Ecto neural progenitor cell (in vitro differentiated cells): ENCODE measurements around the gene IL22RA2.
"Not testable (repeated sequence)": the region's sequence is repeated elsewhere in the genome, so short reads cannot be mapped to it uniquely, and the experiment has no call there.

Experiments
- DNase-seq: peaks from one replicate; pipeline ENCODE4 v3.0.0-alpha.2; 2018; ENCODE audit warnings: low spot score

Gene IL22RA2

DNA sequence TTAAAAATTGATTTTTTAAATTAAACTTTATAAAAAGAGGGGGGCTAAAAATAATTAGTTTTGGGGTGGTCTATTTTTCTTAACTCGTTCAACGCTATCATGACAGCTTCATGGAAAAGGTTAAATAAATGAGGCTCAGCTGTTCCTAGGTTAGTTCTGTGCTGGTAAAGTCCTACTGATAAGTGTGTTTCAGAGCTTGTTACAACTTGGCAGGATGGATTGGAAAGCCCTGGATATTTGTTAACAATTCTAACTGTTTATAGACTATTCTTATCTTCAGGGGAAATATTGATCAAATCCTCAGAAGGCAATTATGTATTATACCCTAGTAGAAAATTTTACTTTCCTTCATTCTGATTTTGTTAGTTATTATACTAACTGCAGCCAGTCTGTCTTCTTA is 50.4 kb downstream of the IL22RA2 start:
- DNase-seq, result no peak

- DNase-seq, result no peak
These were observed 50.8 kb downstream of the IL22RA2 start for GRCh38 chr6:137122612-137123011.

GRCh38 chr6:137121401-137121997 is 51.9 kb downstream of the IL22RA2 start:
- DNase-seq, result no peak

DNA sequence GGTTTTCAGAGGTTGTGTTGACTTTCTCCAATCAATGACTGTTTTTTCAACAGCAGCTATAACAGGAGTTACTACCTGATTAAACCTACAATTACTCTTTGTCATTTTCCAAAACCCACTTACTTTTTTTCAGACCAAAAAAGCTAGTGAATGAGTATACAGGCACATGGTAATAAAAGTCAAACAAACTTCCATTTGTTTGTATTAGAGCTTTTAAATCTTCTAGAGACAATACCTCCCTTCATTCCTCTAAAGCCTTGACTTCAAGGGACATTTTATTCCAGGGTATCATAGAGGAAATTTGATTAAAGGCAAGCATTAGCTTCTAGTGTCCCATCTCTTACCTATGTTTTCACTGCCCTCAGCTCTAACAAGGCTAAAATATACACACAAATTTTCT is 52.7 kb downstream of the IL22RA2 start:
- DNase-seq, result no peak

GRCh38 chr6:137119196-137120104 is 54.0 kb downstream of the IL22RA2 start:
- DNase-seq, result no peak

- no peak for DNase-seq
These were observed 55.9 kb downstream of the IL22RA2 start for GRCh38 chr6:137117581-137117980.

DNA sequence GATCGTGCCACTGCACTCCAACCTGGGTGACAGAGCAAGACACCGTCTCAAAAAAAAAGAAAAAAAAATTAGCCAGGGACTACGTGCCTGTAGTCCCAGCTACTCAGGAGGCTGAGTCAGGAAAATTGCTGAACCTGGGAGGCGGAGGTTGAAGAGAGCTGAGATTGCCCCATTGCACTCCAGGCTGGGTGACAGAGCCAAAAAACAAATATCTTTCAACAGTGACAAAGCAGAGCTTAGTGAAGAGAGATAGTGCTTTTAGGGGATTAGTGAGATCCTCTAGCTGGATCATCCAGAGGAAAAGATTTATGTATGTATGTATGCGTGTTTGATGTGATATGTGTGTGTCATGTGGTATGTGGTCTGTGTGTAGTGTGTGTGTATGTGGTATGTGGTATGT is 56.6 kb downstream of the IL22RA2 start:
- no peak for DNase-seq

DNA sequence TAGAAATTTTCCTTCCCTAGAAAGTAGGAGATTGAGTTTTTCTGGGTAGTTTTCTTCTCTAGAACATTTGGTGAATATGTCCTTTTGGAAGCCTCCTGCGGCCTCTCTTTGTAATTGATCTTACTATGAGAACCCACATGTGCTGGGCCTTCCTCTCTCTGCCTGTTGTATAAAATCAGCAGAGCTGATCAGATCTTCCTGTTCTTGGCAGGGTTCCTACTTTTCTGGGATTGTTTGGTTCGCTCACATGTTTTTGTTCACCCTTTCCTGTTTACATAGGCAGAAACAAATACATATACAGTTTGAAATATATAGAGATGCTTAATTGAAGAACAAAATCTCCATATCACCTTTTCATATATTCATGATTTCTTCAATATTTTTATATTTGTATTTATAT is 57.8 kb downstream of the IL22RA2 start:
- no peak for DNase-seq

DNA sequence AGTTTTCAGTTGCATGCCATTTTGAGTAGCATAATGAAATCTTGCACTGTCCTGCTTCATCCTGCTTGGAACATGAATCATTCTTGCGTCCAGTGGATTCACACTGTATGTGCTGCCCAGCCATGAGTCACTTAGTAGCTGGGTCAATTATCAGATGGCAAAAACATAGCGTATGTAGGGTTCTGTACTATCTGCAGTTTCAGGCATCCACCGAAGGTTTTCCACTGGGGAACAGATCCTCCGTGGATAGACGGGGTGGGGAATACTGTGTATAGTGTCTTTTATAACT is 61.4 kb downstream of the IL22RA2 start:
- DNase-seq, result no peak

GRCh38 chr6:137111296-137112066 is 62.0 kb downstream of the IL22RA2 start:
- no peak for DNase-seq

- DNase-seq, result no peak
These were observed 65.7 kb downstream of the IL22RA2 start for GRCh38 chr6:137107767-137108105.

DNA sequence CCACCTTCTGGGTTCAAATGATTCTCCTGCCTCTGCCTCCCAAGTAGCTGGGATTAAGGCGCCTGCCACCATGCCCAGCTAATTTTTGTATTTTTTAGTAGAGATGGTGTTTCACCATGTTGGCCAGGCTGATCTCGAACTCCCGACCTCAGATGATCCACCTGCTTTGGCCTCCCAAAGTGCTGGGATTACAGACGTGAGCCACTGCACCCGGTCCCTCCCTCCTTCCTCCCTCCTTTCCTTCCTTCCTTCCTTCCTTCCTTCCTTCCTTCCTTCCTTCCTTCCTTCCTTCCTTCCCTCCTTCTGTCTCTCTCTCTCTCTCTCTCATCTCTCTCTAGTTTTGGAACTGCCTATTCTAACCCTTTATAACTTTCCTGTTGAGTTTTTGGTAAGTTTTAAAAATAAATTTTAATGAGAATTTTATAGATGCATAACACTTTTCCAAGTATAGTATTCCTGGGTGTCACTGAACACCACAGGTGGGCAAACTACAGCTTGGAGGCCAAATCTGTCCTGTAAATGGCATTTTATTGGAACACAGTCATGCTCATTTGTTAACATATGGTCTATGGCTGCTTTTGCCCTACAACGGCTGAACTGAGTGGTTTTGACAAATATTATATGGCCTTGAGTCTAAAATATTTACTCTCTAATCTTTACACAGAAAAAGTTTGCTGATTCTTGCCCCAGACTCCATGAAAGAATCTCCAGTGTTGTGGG is 66.2 kb downstream of the IL22RA2 start:
- DNase-seq, result not testable (repeated sequence)

- no peak for DNase-seq
These were observed 67.3 kb downstream of the IL22RA2 start for GRCh38 chr6:137106183-137106582.

- no peak for DNase-seq
These were observed 68.1 kb downstream of the IL22RA2 start for GRCh38 chr6:137105375-137105774.

GRCh38 chr6:137104926-137105325 is 68.5 kb downstream of the IL22RA2 start:
- DNase-seq, result no peak

GRCh38 chr6:137102851-137103492 is 70.5 kb downstream of the IL22RA2 start:
- DNase-seq, result no peak

- no peak for DNase-seq
These were observed 71.2 kb downstream of the IL22RA2 start for GRCh38 chr6:137102050-137102848.

DNA sequence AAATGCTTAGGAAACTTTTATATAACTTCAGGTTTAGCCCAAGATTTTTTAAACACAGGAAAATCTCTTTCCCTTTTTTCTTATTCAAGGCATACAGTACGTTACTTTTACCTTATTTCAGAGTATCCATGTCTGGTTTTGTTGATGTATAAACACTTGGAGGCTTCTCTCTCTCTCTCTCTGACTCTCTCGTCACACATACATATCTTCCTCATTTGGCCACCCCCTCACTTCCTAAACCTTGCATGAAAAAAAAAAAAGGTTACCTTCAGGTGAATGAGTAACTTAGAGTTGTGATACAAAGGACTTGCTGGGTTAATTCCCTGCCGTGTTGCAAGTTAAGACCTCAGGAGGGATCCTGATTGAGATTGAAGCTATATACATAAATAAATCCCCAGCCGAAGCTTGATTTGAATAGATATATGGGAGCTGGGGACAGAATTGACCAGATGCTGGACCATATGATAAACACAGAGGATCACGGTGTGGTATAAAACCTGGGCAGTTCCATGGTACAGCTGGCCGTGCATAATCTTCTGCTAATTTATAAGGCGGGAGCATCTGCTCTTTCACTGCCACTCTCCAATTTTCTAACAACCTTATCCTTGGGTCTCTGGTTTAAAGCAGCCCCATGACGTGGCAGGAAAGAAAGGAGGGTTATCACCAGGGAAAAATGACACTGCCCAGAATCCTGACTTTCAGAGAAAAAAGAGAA is 73.6 kb downstream of the IL22RA2 start:
- DNase-seq, result no peak

GRCh38 chr6:137097526-137097925 is 75.9 kb downstream of the IL22RA2 start:
- no peak for DNase-seq

- DNase-seq, result no peak
These were observed 76.4 kb downstream of the IL22RA2 start for GRCh38 chr6:137097057-137097456.
